Prostate gland (tissue), 2 donors: ENCODE results near the gene GORASP1.

Source experiments
- CTCF ChIP-seq, 4 experiments: fragments of 200-600 bp in 2 of 4; fragments of 450-650 bp in 2 of 4; sonication (generic) in 2 of 4; IDR thresholded peaks; 1 replicate in 3 of 4; 2 replicates in 1 of 4; pipeline ENCODE4 v1.5.1; 2016 to 2019; ENCODE audit warnings: antibody characterized with exemption in 4 of 4, mild to moderate bottlenecking in 2 of 4, moderate library complexity in 2 of 4
- POLR2AphosphoS5 ChIP-seq: sonication (generic); formaldehyde crosslinking; IDR thresholded peaks from one replicate; pipeline ENCODE4 v1.6.1; 2017; ENCODE audit warnings: antibody characterized with exemption

- TF ChIP-seq CTCF (IDR thresholded peaks at IDR 0.05) (no peak), POLR2AphosphoS5 (no peak)
These were observed 51.3 kb downstream of the GORASP1 start for GRCh38 chr3:39056151-39056550.
